HCT116 (cell line): ENCODE data around the gene MRPL42. TPM values are rescaled to one million over a fixed set of nuclear protein-coding genes. Genes with fewer than 3 reads are reported as not detected.
"Not testable (repeated sequence)": the region's sequence is repeated elsewhere in the genome, so short reads cannot be mapped to it uniquely, and the experiment has no call there.

Experiments used
- ATAC-seq: fragments of 200-7000 bp; cut with Tn5 transposase; 2 replicates; pipeline ENCODE4 v1.9.1; 2020; ENCODE audit warnings: mild to moderate bottlenecking, moderate library complexity
- BruUV-seq: library from RNA; stranded (reverse); fragments of 400-500 nt; replicated peaks from 2 replicates; lab custom pipeline; 2021; lab: Mats Ljungman, UMichigan
- CTCF ChIA-PET: fragments of 300-600 bp; sonication (Branson Sonifier 250); formaldehyde crosslinking; loops from one replicate; lab custom pipeline; 2021; ENCODE audit warnings: antibody characterized with exemption; lab: Charles Lee
- POLR2A ChIA-PET: fragments of 300-600, 350-600 bp; sonication (Branson Sonifier 250); formaldehyde crosslinking; loops from one replicate; lab custom pipeline; 2021; ENCODE audit warnings: antibody characterized with exemption; lab: Charles Lee
- RAD21 ChIA-PET, 2 experiments: fragments of 300-600 bp; sonication (Branson Sonifier 250); formaldehyde crosslinking; loops; one replicate each; lab custom pipeline; 2023; ENCODE audit warnings: low total read pairs in 2 of 2; ENCODE audit not compliant: uncharacterized antibody in 2 of 2, unreplicated experiment in 2 of 2, low non-redundant PET in 1 of 2; lab: Charles Lee
- DNase-seq: peaks from one replicate; pipeline ENCODE4 v3.0.0-alpha.2; 2010; ENCODE audit warnings: low read depth, low spot score
- H2AFZ ChIP-seq: fragments of 200-600 bp; shearing (Covaris generic), sonication (generic); 2 replicates; pipeline ENCODE4 v1.6.1; 2017; ENCODE audit warnings: low read depth, mixed run types, mixed read lengths, antibody characterized with exemption, low read length; ENCODE audit not compliant: poor library complexity, severe bottlenecking
- H3K27ac ChIP-seq: 2 replicates; pipeline ENCODE4 v1.5.1; 2012; ENCODE audit warnings: low read depth, low read length
- H3K27me3 ChIP-seq: fragments of 200-600 bp; sonication (generic); 2 replicates; pipeline ENCODE4 v1.6.1; 2016; ENCODE audit warnings: mixed run types, low read length, mixed read lengths; ENCODE audit not compliant: insufficient read depth
- H3K36me3 ChIP-seq, 2 experiments: fragments of 200-500 bp in 1 of 2; fragments of 200-600 bp in 1 of 2; sonication (Bioruptor generic) in 1 of 2; sonication (generic) in 1 of 2; 2 replicates each; pipeline versions ENCODE4 v1.5.1 to v1.6.1; 2014 to 2016; ENCODE audit warnings: low read length in 2 of 2, inconsistent platforms in 1 of 2, mixed read lengths in 1 of 2, mixed run types in 1 of 2; ENCODE audit not compliant: insufficient read depth in 2 of 2, control insufficient read depth in 1 of 2
- H3K4me1 ChIP-seq, 2 experiments: fragments of 200-600 bp in 1 of 2; sonication (generic) in 1 of 2; 2 replicates each; pipeline versions ENCODE4 v1.5.1 to v1.6.1; 2012 to 2017; ENCODE audit warnings: low read length in 2 of 2, inconsistent platforms in 1 of 2, mild to moderate bottlenecking in 1 of 2, mixed read lengths in 1 of 2, mixed run types in 1 of 2, moderate library complexity in 1 of 2; ENCODE audit not compliant: insufficient read depth in 2 of 2, control insufficient read depth in 1 of 2
- H3K4me2 ChIP-seq: fragments of 200-600 bp; sonication (generic); 2 replicates; pipeline ENCODE4 v1.6.1; 2017; ENCODE audit warnings: mixed run types, low read length, mixed read lengths
- H3K4me3 ChIP-seq, 2 experiments: fragments of 200-600 bp in 1 of 2; sonication (generic) in 1 of 2; replicated peaks in 1 of 2; 2 replicates each; pipeline ENCODE4 v1.5.1; 2011 to 2016; ENCODE audit warnings: low read length in 2 of 2, control low read depth in 1 of 2, low read depth in 1 of 2, mild to moderate bottlenecking in 1 of 2, mixed read lengths in 1 of 2, mixed run types in 1 of 2
- H3K79me2 ChIP-seq: fragments of 200-600 bp; sonication (generic); 2 replicates; pipeline ENCODE4 v1.6.1; 2017; ENCODE audit warnings: mild to moderate bottlenecking, mixed run types, low read length, moderate library complexity, mixed read lengths; ENCODE audit not compliant: insufficient read depth
- H3K9ac ChIP-seq: fragments of 200-600 bp; sonication (generic); 2 replicates; pipeline ENCODE4 v1.6.1; 2016; ENCODE audit warnings: low read length, mixed read lengths
- H3K9me2 ChIP-seq: fragments of 200-600 bp; sonication (generic), shearing (Covaris generic); 2 replicates; pipeline ENCODE4 v1.6.1; 2017; ENCODE audit warnings: mixed run types, mild to moderate bottlenecking, moderate library complexity; ENCODE audit not compliant: insufficient read depth
- H3K9me3 ChIP-seq, 2 experiments: fragments of 200-500 bp in 1 of 2; fragments of 200-600 bp in 1 of 2; sonication (Bioruptor generic) in 1 of 2; sonication (generic) in 1 of 2; 2 replicates each; pipeline ENCODE4 v1.6.1; 2014 to 2017; ENCODE audit warnings: low read length in 2 of 2, mixed read lengths in 2 of 2, inconsistent platforms in 1 of 2, low read depth in 1 of 2, mild to moderate bottlenecking in 1 of 2, mixed run types in 1 of 2, moderate library complexity in 1 of 2; ENCODE audit not compliant: control insufficient read depth in 1 of 2, insufficient read depth in 1 of 2
- H4K20me1 ChIP-seq: fragments of 200-600 bp; sonication (generic), shearing (Covaris generic); 2 replicates; pipeline ENCODE4 v1.6.1; 2017; ENCODE audit warnings: mixed run types, mild to moderate bottlenecking, moderate library complexity; ENCODE audit not compliant: insufficient read depth
- ATF3 ChIP-seq: IDR thresholded peaks from 2 replicates; pipeline ENCODE4 v1.6.1; 2012
- CEBPB ChIP-seq: IDR thresholded peaks from 2 replicates; pipeline ENCODE4 v1.6.1; 2012; ENCODE audit warnings: low read depth
- CTCF ChIP-seq, 3 experiments: fragments of 200-600 bp in 1 of 3; sonication (generic) in 1 of 3; IDR thresholded peaks in 2 of 3; conservative IDR thresholded peaks in 1 of 3; 2 replicates each; pipeline ENCODE4 v1.5.1; 2012 to 2017; ENCODE audit warnings: low read depth in 2 of 3, low read length in 2 of 3, antibody characterized with exemption in 1 of 3, borderline replicate concordance in 1 of 3, control low read depth in 1 of 3, mild to moderate bottlenecking in 1 of 3, mixed read lengths in 1 of 3, mixed run types in 1 of 3, moderate library complexity in 1 of 3; ENCODE audit not compliant: insufficient read depth in 1 of 3
- EGR1 ChIP-seq: IDR thresholded peaks from 2 replicates; pipeline ENCODE4 v1.6.1; 2012; ENCODE audit warnings: low read depth
- ELF1 ChIP-seq: IDR thresholded peaks from 2 replicates; pipeline ENCODE4 v1.6.1; 2012; ENCODE audit warnings: low read depth, borderline replicate concordance
- EZH2 ChIP-seq: fragments of 200-600 bp; sonication (generic); IDR thresholded peaks from 2 replicates; pipeline ENCODE4 v1.6.1; 2017; ENCODE audit warnings: antibody characterized with exemption, mixed run types
- REST ChIP-seq: IDR thresholded peaks from 2 replicates; pipeline ENCODE4 v1.6.1; 2012; ENCODE audit warnings: low read depth
- SIN3A ChIP-seq: IDR thresholded peaks from 2 replicates; pipeline ENCODE4 v1.6.1; 2012; ENCODE audit warnings: low read depth
- SP1 ChIP-seq: IDR thresholded peaks from 2 replicates; pipeline ENCODE4 v1.6.1; 2012; ENCODE audit warnings: low read depth
- TCF7L2 ChIP-seq: IDR thresholded peaks from 2 replicates; pipeline ENCODE4 v1.7.0; 2011; ENCODE audit warnings: borderline replicate concordance, inconsistent platforms; ENCODE audit not compliant: insufficient read depth, insufficient read length; ENCODE audit errors: extremely low read depth
- ZFX ChIP-seq: fragments of 450-650 bp; IDR thresholded peaks from 2 replicates; pipeline ENCODE4 v1.6.1; 2017
- ZNF274 ChIP-seq: fragments of 200-500 bp; sonication (Bioruptor generic); IDR thresholded peaks from 2 replicates; pipeline ENCODE4 v1.6.1; 2014; ENCODE audit warnings: mild to moderate bottlenecking, low read depth, low read length, inconsistent platforms
- intact Hi-C: fragments of 100-400 bp; cut with micrococcal nuclease; formaldehyde crosslinking; loops from 2 replicates; pipeline ENCODE4 v1.10.0; 2022
- total RNA-seq: library from RNA; stranded (reverse); gene quantifications from one replicate; pipeline ENCODE4 v1.2.1, GENCODE V29; 2021; ENCODE audit not compliant: unreplicated experiment

MRPL42 gene
- total RNA-seq, 1 experiment from 2014 or later: 120 TPM

- BruUV-seq: no TSS peak
- no peak overlapping the region for H3K27ac ChIP-seq
- H2AFZ ChIP-seq: no peak overlapping the region
- H3K4me2 ChIP-seq: no peak overlapping the region
- no peak overlapping the region for H3K4me3 ChIP-seq
- H3K9me2 ChIP-seq: no peaks in the 10 kb centered on the region
- no peak for TF ChIP-seq ATF3
- no peak for TF ChIP-seq SP1
- no peak for TF ChIP-seq REST
- no peak for TF ChIP-seq ZNF274
- TF ChIP-seq EZH2: no peak
- no peak for TF ChIP-seq CTCF (IDR thresholded peaks at IDR 0.05 in 2 of 3, conservative IDR thresholded peaks at IDR 0.05 in 1 of 3; ENCODE audit: borderline replicate concordance in 1 of 3, insufficient read depth in 1 of 3, low read depth in 2 of 3, low read length in 2 of 3)
- no peak for TF ChIP-seq EGR1
- no peak for TF ChIP-seq SIN3A
- no peak for TF ChIP-seq TCF7L2
- TF ChIP-seq CEBPB: no peak
- TF ChIP-seq ELF1: no peak
- no peak for TF ChIP-seq ZFX
- POLR2A ChIA-PET: no interaction called here
- RAD21 ChIA-PET: no interaction called here
- no peak for DNase-seq
- no peak for ATAC-seq
- CTCF ChIA-PET: interaction anchor here (1.0 to 1.6 kb wide), 2 partner anchors 50 to 549 kb away, joined by 3 read pairs; no protein-coding TSS in a partner anchor
- H3K79me2 ChIP-seq: no peaks in the 10 kb centered on the region
- H3K4me1 ChIP-seq: no peaks in the 10 kb centered on the region
- intact Hi-C loops: no loop called here
- H3K9ac ChIP-seq: no peak overlapping the region
- H3K27me3 ChIP-seq: no peaks in the 10 kb centered on the region
- no peaks in the 10 kb centered on the region for H3K36me3 ChIP-seq
- H3K9me3 ChIP-seq: no peaks in the 10 kb centered on the region
- H4K20me1 ChIP-seq: 0 out of 2 replicates have a peak, but pooled peaks cover 3% of the 10 kb centered on the region
These were observed 85.1 kb downstream of the MRPL42 start for GRCh38 chr12:93552427-93552826.

GRCh38 chr12:93557879-93558278 lies 90.6 kb downstream of the MRPL42 start:
- H3K9me3 ChIP-seq, H3K9ac ChIP-seq, POLR2A ChIA-PET, H3K4me3 ChIP-seq, CTCF ChIA-PET, BruUV-seq, H4K20me1 ChIP-seq, DNase-seq, intact Hi-C loops, H3K36me3 ChIP-seq, H2AFZ ChIP-seq, ATAC-seq, RAD21 ChIA-PET, H3K27me3 ChIP-seq, H3K4me2 ChIP-seq, H3K9me2 ChIP-seq, H3K79me2 ChIP-seq, H3K4me1 ChIP-seq, H3K27ac ChIP-seq: not testable (repeated sequence)
